GM12865 (cell line): ENCODE data around the gene RNF181.
"Not testable (repeated sequence)": the region's sequence is repeated elsewhere in the genome, so short reads cannot be mapped to it uniquely, and the experiment has no call there.

Experiments used
- DNase-seq: peaks from one replicate; pipeline ENCODE4 v3.0.0; 2010; ENCODE audit warnings: low read depth
- H3K4me3 ChIP-seq: 2 replicates; pipeline ENCODE4 v1.5.1; 2011; ENCODE audit warnings: mild to moderate bottlenecking, low read depth, low read length, control low read depth
- CTCF ChIP-seq: IDR thresholded peaks from 2 replicates; pipeline ENCODE4 v1.5.1; 2011; ENCODE audit warnings: low read length, control low read depth, low read depth, inconsistent platforms; ENCODE audit not compliant: insufficient read depth; ENCODE audit errors: missing control alignments

The RNF181 gene

DNA sequence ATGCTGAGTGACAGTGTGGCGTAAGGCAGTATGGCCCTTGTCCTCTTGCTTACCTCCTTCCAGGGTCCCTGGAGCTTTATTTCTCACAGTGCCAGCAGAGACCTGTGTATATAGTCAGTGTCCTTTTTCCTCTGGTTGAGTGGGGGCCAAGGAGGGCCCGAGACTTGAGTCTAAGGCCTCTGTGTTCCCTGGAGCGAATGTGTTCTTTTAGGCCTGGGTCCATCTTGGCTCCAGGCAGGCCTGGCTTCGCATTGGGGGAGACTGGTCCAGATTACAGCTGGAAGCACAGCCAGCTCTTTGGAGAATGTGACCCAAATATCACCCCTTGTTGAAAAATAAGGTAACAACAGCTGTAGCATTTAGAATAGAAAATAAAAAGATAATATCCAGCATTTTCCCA, 6.4 kb upstream of the RNF181 start:
- no peak for TF ChIP-seq CTCF
- DNase-seq = no peak
- H3K4me3 ChIP-seq = no peak overlapping the region

DNA sequence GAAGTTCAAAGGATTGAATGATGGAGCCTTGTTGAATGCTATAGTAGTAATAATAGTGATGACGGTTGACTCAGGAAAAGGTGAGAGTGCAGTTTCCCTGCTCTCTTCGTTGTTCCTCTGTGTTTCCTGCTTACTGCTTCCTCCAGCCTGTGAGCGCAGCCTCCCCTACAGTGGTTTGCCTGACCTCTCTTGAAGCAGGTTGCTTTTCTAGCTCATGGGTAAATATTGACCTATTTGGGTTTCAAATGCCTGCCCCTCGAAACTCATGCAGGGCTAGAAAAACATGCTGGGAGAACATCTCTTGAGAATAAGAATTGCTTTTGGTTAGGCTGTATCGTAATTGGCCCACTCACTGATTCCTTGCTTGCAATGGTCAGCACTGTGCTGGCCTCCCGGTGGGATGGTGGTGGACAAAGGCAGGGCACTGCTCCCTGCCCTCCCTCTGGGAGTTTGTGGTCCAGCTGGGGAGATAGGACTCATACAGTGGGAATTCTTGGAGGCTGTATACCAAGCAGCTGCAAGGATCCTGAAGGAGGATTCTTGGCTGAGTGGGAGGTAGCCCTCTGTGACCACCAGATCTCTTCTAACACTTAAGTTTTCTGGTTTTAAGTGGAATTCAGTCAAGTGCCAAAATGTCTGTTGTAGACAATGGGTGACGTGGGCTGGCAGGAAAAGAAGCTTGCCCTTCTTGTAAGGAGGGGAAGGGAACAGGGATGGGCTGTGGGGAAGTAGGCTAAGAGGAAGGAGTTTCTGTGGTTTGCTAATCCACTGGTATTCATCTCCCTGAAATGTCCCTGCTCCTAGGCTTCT, 5.4 kb upstream of the RNF181 start:
- TF ChIP-seq CTCF = no peak
- no peak overlapping the region for H3K4me3 ChIP-seq
- DNase-seq = no peak

- no peak for TF ChIP-seq CTCF
- H3K4me3 ChIP-seq = no peak overlapping the region
- DNase-seq = no peak
Observed at GRCh38 chr2:85590950-85591349, 4.6 kb upstream of the RNF181 start.

- H3K4me3 ChIP-seq = no peak overlapping the region
- no peak for DNase-seq
- TF ChIP-seq CTCF = no peak
Observed at GRCh38 chr2:85591563-85591962, 4.0 kb upstream of the RNF181 start.

DNA sequence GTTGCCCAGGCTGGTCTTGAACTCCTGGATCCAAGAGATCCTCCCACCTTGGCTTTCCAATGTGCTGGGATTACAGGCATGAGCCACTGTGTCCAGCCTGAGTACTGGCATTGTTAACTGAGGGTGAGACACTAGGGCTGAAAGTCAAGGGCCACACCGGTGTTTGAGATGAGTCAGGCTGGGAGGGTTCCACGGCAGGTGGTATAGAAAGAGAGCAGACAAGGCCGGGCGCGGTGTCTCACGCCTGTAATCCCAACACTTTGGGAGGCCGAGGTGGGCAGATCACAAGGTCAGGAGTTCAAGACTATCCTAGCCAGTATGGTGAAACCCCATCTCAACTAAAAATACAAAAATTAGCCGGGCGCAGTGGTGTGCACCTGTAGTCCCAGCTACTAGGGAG, 3.2 kb upstream of the RNF181 start:
- DNase-seq, H3K4me3 ChIP-seq: not testable (repeated sequence)

- no peak for TF ChIP-seq CTCF
- H3K4me3 ChIP-seq = no peak overlapping the region
Observed at GRCh38 chr2:85593023-85593422, 2.5 kb upstream of the RNF181 start.

DNA sequence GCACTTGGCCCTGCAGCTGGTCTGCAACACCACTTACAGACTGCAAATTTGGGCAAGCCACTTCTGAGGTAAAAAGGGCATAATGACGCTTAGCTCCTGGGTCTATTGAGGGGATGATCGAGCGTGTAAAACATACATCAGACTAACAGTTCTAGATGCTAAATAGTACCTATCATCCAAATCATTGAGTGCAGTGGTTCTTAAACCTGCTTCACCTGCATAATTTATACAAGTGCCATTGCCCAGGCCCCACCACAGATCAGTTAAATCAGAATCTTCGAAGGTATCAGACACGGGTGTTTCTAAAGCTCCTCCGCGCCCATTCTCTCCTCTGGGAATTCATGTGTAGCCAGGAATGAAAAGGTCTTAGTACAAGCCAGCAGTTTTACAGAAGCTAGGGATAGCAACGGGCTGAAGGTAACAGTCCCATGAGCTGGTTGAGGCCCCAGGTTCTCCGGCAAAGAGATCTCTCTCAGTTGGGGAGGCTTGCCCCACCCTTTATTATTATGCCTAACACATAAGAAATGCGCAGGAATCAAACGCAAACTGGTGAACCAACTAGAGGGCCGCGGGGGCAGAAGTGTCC, 737 bp upstream of the RNF181 start:
- no peak for TF ChIP-seq CTCF
- peak overlapping the region; percentile 86 for H3K4me3 ChIP-seq
- DNase-seq = no peak

More at GRCh38 chr2:85593023-85593422, 2.5 kb upstream of the RNF181 start:
- DNase-seq = no peak
